Gastrocnemius medialis (tissue), 4 donors: ENCODE measurements around the gene DNM1L. TPM values are rescaled to one million over a fixed set of nuclear protein-coding genes. Genes with fewer than 3 reads are reported as not detected.

Experiments used
- total RNA-seq, 4 donors: library from RNA; depleted of rRNA; stranded (reverse); fragments of >200 nt; gene quantifications; one replicate each; pipeline versions ENCODE4 v1.1.0 to v1.2.3, GENCODE V29; 2016

Gene DNM1L
- total RNA-seq, 4 donors from 2014 or later = 39.3 to 68.3 (median 43.8) TPM

Other genes with a start within 250 kb of the DNM1L start
- 10 to 100 TPM in 3 of 4 donors, 1 to 10 TPM in 1; 9.1 to 19.4 (median 13.9) TPM for gene YARS2, start 76.6 kb downstream of the DNM1L start, total RNA-seq
- 1 to 10 TPM; 3.5 to 7.2 (median 4.1) TPM for gene PKP2, start 217.5 kb downstream of the DNM1L start, total RNA-seq